ENCODE results near the gene PDP2.

GRCh38 chr16:66916518-66916917, 36.2 kb downstream of the PDP2 start:
- TF ChIP-seq SNAI2 (CRISPR knock-in tag; IDR thresholded peaks at IDR 0.05) (no peak), ARNTL (CRISPR knock-in tag; IDR thresholded peaks at IDR 0.05; ENCODE audit: borderline replicate concordance, low read depth) (no peak), POU6F1 (CRISPR knock-in tag; IDR thresholded peaks at IDR 0.05; ENCODE audit: borderline replicate concordance, low read depth) (no peak), ZFP3 (CRISPR knock-in tag; IDR thresholded peaks at IDR 0.05) (no peak), ZC3H10 (CRISPR knock-in tag; IDR thresholded peaks at IDR 0.05) (no peak), TSHZ2 (CRISPR knock-in tag; IDR thresholded peaks at IDR 0.05) (no peak), TCF4 (CRISPR knock-in tag; IDR thresholded peaks at IDR 0.05; ENCODE audit: borderline replicate concordance) (no peak), CREB5 (CRISPR knock-in tag; IDR thresholded peaks at IDR 0.05; ENCODE audit: low read depth) (no peak), ZNF70 (CRISPR knock-in tag; IDR thresholded peaks at IDR 0.05) (no peak), GLIS3 (CRISPR knock-in tag; IDR thresholded peaks at IDR 0.05) (no peak), ZNF8 (CRISPR knock-in tag; IDR thresholded peaks at IDR 0.05) (no peak), ISL1 (CRISPR knock-in tag; IDR thresholded peaks at IDR 0.05) (no peak)

Data from SK-N-SH treated with all-trans-retinoic acid at 6 μM for 48 hours (cell line).